COLO829 (cell line): Measurements from ENCODE around the gene RNPEPL1.

Experiments
- DNase-seq: peaks from one replicate; pipeline ENCODE4 v3.0.0; 2012; ENCODE audit warnings: low spot score

The RNPEPL1 gene

GRCh38 chr2:240564561-240565332 lies 3.5 kb upstream of the RNPEPL1 start:
- no peak for DNase-seq

- DNase-seq, result peak; percentile 58
Measured at GRCh38 chr2:240565333-240566202, 2.7 kb upstream of the RNPEPL1 start.

GRCh38 chr2:240566203-240567136 lies 1.8 kb upstream of the RNPEPL1 start:
- peak; percentile 54 for DNase-seq

- DNase-seq, result no peak
Measured at GRCh38 chr2:240567137-240567871, 980 bp upstream of the RNPEPL1 start.

- no peak for DNase-seq
Measured at GRCh38 chr2:240568678-240569522, 616 bp downstream of the RNPEPL1 start.

- no peak for DNase-seq
Measured at GRCh38 chr2:240569523-240569997, 1.3 kb downstream of the RNPEPL1 start.

GRCh38 chr2:240569998-240570530 lies 1.8 kb downstream of the RNPEPL1 start:
- DNase-seq, result no peak

GRCh38 chr2:240570531-240571313 lies 2.4 kb downstream of the RNPEPL1 start:
- no peak for DNase-seq

GRCh38 chr2:240571314-240571973 lies 3.2 kb downstream of the RNPEPL1 start:
- DNase-seq, result no peak

- no peak for DNase-seq
Measured at GRCh38 chr2:240572141-240573031, 4.1 kb downstream of the RNPEPL1 start.

GRCh38 chr2:240573071-240573515 lies 4.8 kb downstream of the RNPEPL1 start:
- DNase-seq, result no peak

- no peak for DNase-seq
Measured at GRCh38 chr2:240573516-240574385, 5.5 kb downstream of the RNPEPL1 start.

- no peak for DNase-seq
Measured at GRCh38 chr2:240574386-240575100, 6.3 kb downstream of the RNPEPL1 start.

- DNase-seq, result no peak
Measured at GRCh38 chr2:240575101-240575965, 7.0 kb downstream of the RNPEPL1 start.

GRCh38 chr2:240576036-240576435 lies 7.8 kb downstream of the RNPEPL1 start:
- DNase-seq, result no peak
